Thoracic aorta (tissue), 2 donors: ENCODE data around the gene ATIC. TPM values are rescaled to one million over a fixed set of nuclear protein-coding genes. Genes with fewer than 3 reads are reported as not detected.
"Not testable (repeated sequence)": the region's sequence is repeated elsewhere in the genome, so short reads cannot be mapped to it uniquely, and the experiment has no call there.

Experiments
- ATAC-seq: fragments of 150-250 bp; one replicate; pipeline ENCODE4 v1.8.0; 2017; ENCODE audit warnings: low read depth; ENCODE audit not compliant: insufficient number of reproducible peaks, low FRiP score
- DNase-seq: peaks from one replicate; pipeline ENCODE4 v3.0.0-alpha.2; 2020; ENCODE audit warnings: low spot score
- H3K27ac ChIP-seq, 2 donors: fragments of 200-600 bp; sonication (generic); 1 replicate in 1 of 2; 2 replicates in 1 of 2; pipeline ENCODE4 v1.5.1; 2016; ENCODE audit warnings: mild to moderate bottlenecking in 2 of 2, moderate library complexity in 2 of 2
- H3K27me3 ChIP-seq: fragments of 200-600 bp; sonication (generic); replicated peaks from 2 replicates; pipeline ENCODE4 v1.6.0; 2016; ENCODE audit warnings: mild to moderate bottlenecking; ENCODE audit not compliant: insufficient read depth
- H3K36me3 ChIP-seq: fragments of 200-600 bp; sonication (generic); one replicate; pipeline ENCODE4 v1.5.1; 2016
- H3K4me1 ChIP-seq, 2 donors: fragments of 200-600 bp; sonication (generic); 1 replicate in 1 of 2; 2 replicates in 1 of 2; pipeline versions ENCODE4 v1.5.1 to v1.6.0; 2016; ENCODE audit warnings: low read depth in 2 of 2, mild to moderate bottlenecking in 1 of 2; ENCODE audit not compliant: control insufficient read depth in 1 of 2
- H3K4me3 ChIP-seq: fragments of 200-600 bp; sonication (generic); 2 replicates; pipeline ENCODE4 v1.5.1; 2016; ENCODE audit warnings: mild to moderate bottlenecking
- H3K9me3 ChIP-seq: fragments of 200-600 bp; sonication (generic); 2 replicates; pipeline ENCODE4 v1.5.1; 2016
- CTCF ChIP-seq: fragments of 200-600 bp; sonication (generic); IDR thresholded peaks from one replicate; pipeline ENCODE4 v1.5.1; 2019; ENCODE audit warnings: antibody characterized with exemption
- total RNA-seq, 2 donors: library from RNA; depleted of rRNA; stranded (reverse); fragments of >200 nt; gene quantifications; one replicate each; pipeline versions ENCODE4 v1.1.0 to v1.2.3, GENCODE V29; 2016

ATIC gene
- total RNA-seq, 2 donors from 2014 or later = 26.3 to 30.2 TPM

- Histone ChIP-seq H3K27me3 (no peaks in the 10 kb centered on the region), H3K4me3 (no peak overlapping the region), H3K9me3 (no peaks in the 10 kb centered on the region), H3K36me3 (no peaks in the 10 kb centered on the region), H3K4me1 (no peaks in the 10 kb centered on the region), H3K27ac (no peak overlapping the region)
- DNase-seq (no peak), ATAC-seq (no peak)
- no peak for TF ChIP-seq CTCF
Measured at GRCh38 chr2:215290980-215291599, 20.8 kb upstream of the ATIC start.

DNA sequence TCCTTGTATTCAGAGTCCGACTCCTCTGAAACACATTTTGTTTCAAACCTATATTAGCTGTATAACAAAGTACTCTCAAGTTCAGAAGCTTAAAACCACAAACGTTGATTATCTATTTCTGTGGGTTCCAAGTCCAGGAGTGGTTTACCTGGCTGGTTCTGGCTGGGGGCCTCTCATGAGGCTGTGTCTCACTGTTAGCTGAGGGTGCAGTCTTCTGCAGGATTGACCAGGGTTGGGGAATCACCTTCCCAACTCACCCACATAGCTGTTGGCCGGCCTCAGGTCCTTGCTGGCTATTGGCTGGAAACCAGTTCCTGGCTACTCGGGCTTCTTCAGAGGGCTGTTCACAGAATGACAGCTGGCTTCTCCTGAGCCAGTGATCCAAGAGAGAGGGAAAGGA, 18.0 kb upstream of the ATIC start:
- no peak for ATAC-seq
- Histone ChIP-seq H3K4me1 (no peaks in the 10 kb centered on the region), H3K27me3 (no peaks in the 10 kb centered on the region), H3K9me3 (no peaks in the 10 kb centered on the region), H3K27ac (no peak overlapping the region), H3K4me3 (no peak overlapping the region), H3K36me3 (no peaks in the 10 kb centered on the region)
- no peak for DNase-seq
- no peak for TF ChIP-seq CTCF

DNA sequence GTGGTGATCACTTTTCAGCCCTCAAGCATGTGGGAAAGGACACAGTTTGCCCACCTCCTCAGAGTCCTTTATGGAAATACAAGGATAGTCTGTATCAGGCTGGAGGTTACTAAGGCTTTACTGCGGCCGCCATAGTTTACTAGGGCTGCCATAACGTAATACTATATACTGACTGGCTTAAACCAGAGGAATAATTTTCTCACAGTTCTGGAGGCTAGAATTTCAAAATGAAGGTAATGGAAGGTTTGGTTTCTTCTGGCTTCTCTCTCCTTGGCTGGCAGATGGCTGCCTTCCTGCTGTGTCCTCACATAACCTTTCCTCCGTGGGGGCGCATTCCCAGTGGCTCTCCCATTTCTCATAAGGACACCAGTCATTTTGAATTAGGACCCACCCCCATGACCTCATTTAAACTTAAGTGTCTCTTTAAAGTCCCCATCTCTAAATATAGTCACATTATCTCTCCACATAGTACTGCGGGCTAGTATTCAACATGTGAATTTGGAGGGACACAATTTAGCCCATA, 12.5 kb upstream of the ATIC start:
- TF ChIP-seq CTCF = no peak
- Histone ChIP-seq H3K9me3 (peaks cover 7% of the 10 kb centered on the region), H3K27ac (no peak overlapping the region), H3K4me3 (no peak overlapping the region), H3K4me1 (peaks cover 0 to 5% of the 10 kb centered on the region in 2 donors), H3K27me3 (no peaks in the 10 kb centered on the region), H3K36me3 (no peaks in the 10 kb centered on the region)
- no peak for DNase-seq
- no peak for ATAC-seq

GRCh38 chr2:215301994-215302393, 9.9 kb upstream of the ATIC start:
- H3K27me3 ChIP-seq = no peaks in the 10 kb centered on the region
- ATAC-seq = no peak
- TF ChIP-seq CTCF = no peak

DNA sequence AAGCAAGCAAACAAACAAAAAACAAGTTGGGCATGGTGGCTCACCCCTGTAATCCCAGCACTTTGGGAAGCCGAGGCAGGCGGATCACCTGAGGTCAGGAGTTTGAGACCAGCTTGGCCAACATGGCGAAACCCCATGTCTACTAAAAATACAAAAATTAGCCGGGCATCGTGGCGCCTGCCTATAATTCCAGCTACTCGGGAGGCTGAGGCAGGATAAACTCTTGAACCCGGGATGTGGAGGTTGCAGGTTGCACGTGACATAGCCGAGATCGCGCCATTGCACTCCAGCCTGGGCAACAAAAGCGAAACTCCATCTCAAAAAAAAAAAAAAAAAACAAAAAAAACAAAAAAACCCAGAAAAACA, 617 bp upstream of the ATIC start:
- not testable (repeated sequence) for H3K27me3 ChIP-seq, H3K36me3 ChIP-seq, H3K9me3 ChIP-seq, DNase-seq, ATAC-seq
- Histone ChIP-seq H3K4me1 (peaks cover 2 to 18% of the 10 kb centered on the region in 2 donors), H3K4me3 (peak overlapping the region; percentile 83), H3K27ac (peak overlapping the region; percentile 71 to 82)

More at GRCh38 chr2:215301994-215302393, 9.9 kb upstream of the ATIC start:
- no peak overlapping the region for H3K4me3 ChIP-seq
- DNase-seq = no peak
- no peak overlapping the region for H3K27ac ChIP-seq
- H3K36me3 ChIP-seq = no peaks in the 10 kb centered on the region
- peaks cover 7% of the 10 kb centered on the region for H3K9me3 ChIP-seq
- H3K4me1 ChIP-seq = peaks cover 0 to 5% of the 10 kb centered on the region in 2 donors

- Histone ChIP-seq H3K27ac (no peak overlapping the region), H3K4me3 (no peak overlapping the region), H3K36me3 (peaks cover 3% of the 10 kb centered on the region), H3K9me3 (no peaks in the 10 kb centered on the region), H3K4me1 (peaks cover 2 to 18% of the 10 kb centered on the region in 2 donors), H3K27me3 (no peaks in the 10 kb centered on the region)
- no peak for TF ChIP-seq CTCF
- ATAC-seq (no peak), DNase-seq (no peak)
Measured at GRCh38 chr2:215313255-215313613, 1.4 kb downstream of the ATIC start.
